GM23338 (cell line): Measurements from ENCODE around the gene ACTR8.

Experiments
- CTCF ChIP-seq, 2 experiments: fragments of 200-600 bp in 1 of 2; sonication (generic) in 1 of 2; conservative IDR thresholded peaks; 2 replicates each; pipeline versions ENCODE4 v1.5.1 to v1.6.1; 2016 to 2017; ENCODE audit warnings: antibody characterized with exemption in 2 of 2, low read depth in 2 of 2, mild to moderate bottlenecking in 2 of 2, moderate library complexity in 1 of 2
- ETS1 ChIP-seq: IDR thresholded peaks from 2 replicates; pipeline ENCODE4 v1.6.1; 2016; ENCODE audit warnings: antibody characterized with exemption
- EZH2 ChIP-seq: fragments of 200-600 bp; sonication (generic); IDR thresholded peaks from one replicate; pipeline ENCODE4 v1.8.0; 2017; ENCODE audit warnings: antibody characterized with exemption, mild to moderate bottlenecking, low read depth; ENCODE audit not compliant: unreplicated experiment
- REST ChIP-seq: IDR thresholded peaks from one replicate; pipeline ENCODE4 v1.6.1; 2018; ENCODE audit warnings: antibody characterized with exemption; ENCODE audit not compliant: unreplicated experiment
- STAT1 ChIP-seq: IDR thresholded peaks from one replicate; pipeline ENCODE4 v1.6.1; 2016; ENCODE audit warnings: antibody characterized with exemption; ENCODE audit not compliant: unreplicated experiment
- ZNF462 ChIP-seq: fragments of 250-450 bp; sonication (Bioruptor Pico); IDR thresholded peaks from 2 replicates; pipeline ENCODE4 v1.5.0; 2020; ENCODE audit warnings: mild to moderate bottlenecking, moderate library complexity

- no peak for TF ChIP-seq CTCF (conservative IDR thresholded peaks at IDR 0.05; ENCODE audit: low read depth in 2 of 2)
- no peak for TF ChIP-seq EZH2
- no peak for TF ChIP-seq STAT1
- TF ChIP-seq REST, result no peak
- TF ChIP-seq ZNF462 (CRISPR knock-in tag), result no peak
- TF ChIP-seq ETS1, result no peak
These were observed 18.8 kb upstream of the ACTR8 start for GRCh38 chr3:53900666-53901331.
